Measurements from ENCODE around the gene FRMD8. TPM values are rescaled to one million over a fixed set of nuclear protein-coding genes. Genes with fewer than 3 reads are reported as not detected.

Gene FRMD8
- total RNA-seq, 4 donors from 2014 or later, result 30.4 to 37.3 (median 34.7) TPM

DNA sequence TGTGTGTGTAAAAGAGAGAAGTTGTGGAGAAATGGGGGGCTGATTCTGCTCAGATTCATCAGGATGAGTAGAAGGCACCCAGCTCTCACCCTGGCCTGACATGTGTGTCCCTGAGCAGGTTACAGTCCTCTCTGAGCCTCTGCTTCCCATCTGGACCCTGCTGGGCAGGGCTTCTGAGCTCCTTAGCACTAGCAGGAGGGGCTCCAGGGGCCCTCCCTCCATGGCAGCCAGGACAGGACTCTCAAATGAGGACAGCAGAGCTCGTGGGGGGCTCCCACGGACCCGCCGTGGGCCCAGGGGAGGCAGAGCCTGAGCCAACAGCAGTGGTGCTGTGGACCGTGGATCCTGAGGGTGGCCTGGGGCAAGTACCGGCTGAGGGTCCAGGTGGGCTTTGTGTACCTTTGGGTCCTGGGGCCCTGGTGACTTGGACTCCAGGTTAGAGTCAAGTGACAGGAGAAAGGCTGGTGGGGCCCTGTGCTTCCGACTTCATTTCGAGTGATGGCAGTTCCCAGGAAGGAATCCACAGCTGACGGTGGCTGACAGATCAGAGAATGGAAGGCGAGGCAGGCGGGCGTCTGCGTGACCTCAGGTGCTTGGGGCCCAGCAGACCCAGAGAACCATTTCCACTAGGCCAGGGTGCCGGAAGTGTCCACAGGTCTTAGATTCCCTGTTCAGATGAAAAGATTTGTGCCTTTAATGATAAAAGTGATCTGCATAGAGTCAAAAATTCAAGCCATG is 58.0 kb downstream of the FRMD8 start:
- DNase-seq (ENCODE audit: extremely low spot score), result peak; percentile 82
- peaks cover 34 to 70% (median 55%) of the 10 kb centered on the region in 4 donors for H3K36me3 ChIP-seq
- intact Hi-C loops (cut with DNase I), result no loop called here

DNA sequence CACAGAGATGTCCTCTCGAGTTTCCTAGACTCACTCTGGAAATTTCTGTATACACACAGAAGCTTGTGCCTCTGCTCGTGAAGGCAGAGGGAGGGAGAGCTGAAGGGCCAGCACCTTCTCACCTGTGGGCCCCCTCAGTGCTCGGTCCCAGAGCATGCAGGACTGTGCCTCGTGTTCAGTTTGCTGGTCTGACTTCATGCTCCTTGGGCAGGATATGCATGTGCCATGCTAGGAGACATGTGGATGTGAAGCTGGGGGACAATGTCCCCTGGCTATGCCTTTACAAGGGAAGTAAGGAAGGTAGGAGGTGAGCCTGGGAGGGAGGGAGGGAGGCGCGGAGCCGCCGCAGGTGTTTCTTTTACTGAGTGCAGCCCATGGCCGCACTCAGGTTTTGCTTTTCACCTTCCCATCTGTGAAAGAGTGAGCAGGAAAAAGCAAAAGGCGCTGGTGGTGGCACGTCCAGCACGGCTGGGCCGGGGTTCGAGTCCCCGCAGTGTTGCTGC is 58.7 kb downstream of the FRMD8 start:
- H3K27ac ChIP-seq (replicated peaks in 1 of 4), result peak overlapping the region; percentile 63 to 78 (median 76)
- peaks cover 31 to 60% (median 44%) of the 10 kb centered on the region in 4 donors for H3K4me1 ChIP-seq
- no peak overlapping the region for H3K4me3 ChIP-seq
- no peaks in the 10 kb centered on the region for H3K9me3 ChIP-seq
- DNase-seq (ENCODE audit: extremely low spot score), result no peak
- no peaks in the 10 kb centered on the region for H3K27me3 ChIP-seq
- H3K36me3 ChIP-seq, result peaks cover 34 to 63% (median 50%) of the 10 kb centered on the region in 4 donors
- intact Hi-C loops (cut with DNase I), result no loop called here
- TF ChIP-seq EP300 (IDR thresholded peaks at IDR 0.05), result no peak
- peak; percentile 44 to 73 for TF ChIP-seq POLR2AphosphoS5 (IDR thresholded peaks at IDR 0.05)
- 92% methylated on average over 15 of the region's 15 CpGs for WGBS

More for the DNA sequence above, 58.0 kb downstream of the FRMD8 start:
- TF ChIP-seq POLR2AphosphoS5 (IDR thresholded peaks at IDR 0.05), result peak; percentile 22 to 35
- TF ChIP-seq, protein P1, sequence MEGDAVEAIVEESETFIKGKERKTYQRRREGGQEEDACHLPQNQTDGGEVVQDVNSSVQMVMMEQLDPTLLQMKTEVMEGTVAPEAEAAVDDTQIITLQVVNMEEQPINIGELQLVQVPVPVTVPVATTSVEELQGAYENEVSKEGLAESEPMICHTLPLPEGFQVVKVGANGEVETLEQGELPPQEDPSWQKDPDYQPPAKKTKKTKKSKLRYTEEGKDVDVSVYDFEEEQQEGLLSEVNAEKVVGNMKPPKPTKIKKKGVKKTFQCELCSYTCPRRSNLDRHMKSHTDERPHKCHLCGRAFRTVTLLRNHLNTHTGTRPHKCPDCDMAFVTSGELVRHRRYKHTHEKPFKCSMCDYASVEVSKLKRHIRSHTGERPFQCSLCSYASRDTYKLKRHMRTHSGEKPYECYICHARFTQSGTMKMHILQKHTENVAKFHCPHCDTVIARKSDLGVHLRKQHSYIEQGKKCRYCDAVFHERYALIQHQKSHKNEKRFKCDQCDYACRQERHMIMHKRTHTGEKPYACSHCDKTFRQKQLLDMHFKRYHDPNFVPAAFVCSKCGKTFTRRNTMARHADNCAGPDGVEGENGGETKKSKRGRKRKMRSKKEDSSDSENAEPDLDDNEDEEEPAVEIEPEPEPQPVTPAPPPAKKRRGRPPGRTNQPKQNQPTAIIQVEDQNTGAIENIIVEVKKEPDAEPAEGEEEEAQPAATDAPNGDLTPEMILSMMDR (IDR thresholded peaks at IDR 0.05), result no peak
- Histone ChIP-seq H3K4me3 (no peak overlapping the region), H3K27ac (replicated peaks in 1 of 4) (peak overlapping the region; percentile 68 to 78 (median 76)), H3K4me1 (peaks cover 35 to 67% (median 51%) of the 10 kb centered on the region in 4 donors), H3K27me3 (no peaks in the 10 kb centered on the region), H3K9me3 (no peaks in the 10 kb centered on the region)
- 77% methylated on average over 7 of the region's 14 CpGs for WGBS

DNA sequence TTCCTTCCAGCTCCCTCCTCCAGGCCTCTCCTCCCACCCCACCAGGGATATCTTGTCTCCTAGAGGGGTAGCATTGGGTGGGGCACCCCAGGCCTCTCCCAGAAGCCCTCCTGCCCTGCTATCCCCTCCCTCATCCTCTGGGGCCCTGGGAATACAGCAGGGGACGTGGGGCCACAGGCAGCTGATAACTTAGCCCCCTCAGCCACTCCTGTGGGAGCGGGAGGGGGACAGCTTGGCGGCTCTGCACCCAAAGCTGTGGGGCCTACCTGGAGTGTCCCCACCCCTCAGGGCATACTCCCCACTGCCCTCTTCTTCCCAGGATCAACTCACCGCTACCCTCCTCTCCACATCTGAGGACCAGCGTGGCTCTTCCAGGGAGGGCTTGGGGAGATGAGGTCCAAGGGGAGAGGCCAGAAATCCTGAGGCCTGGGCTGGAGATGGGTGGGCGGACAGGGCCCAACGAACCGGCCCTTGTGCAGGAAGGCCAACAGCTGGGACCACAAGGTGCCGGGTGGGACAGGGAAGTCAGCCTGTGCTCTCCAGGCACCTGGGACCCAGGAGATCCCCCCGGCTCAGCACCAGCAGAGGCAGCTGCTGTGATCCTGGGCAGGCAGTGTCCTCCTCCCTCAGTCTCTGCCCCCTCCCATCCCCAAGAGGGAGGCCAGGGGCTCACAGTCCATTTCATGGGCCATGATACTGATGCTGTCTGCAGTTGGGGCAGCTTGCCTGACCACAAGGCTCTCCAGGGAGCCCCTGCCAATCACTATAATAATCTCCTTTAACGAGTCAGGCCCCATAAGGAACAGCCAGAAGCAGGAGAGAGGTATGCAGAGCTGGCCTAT is 59.4 kb downstream of the FRMD8 start:
- WGBS, result 87% methylated on average over 7 of the region's 11 CpGs
- no peaks in the 10 kb centered on the region for H3K27me3 ChIP-seq
- peak in 1 of 2 donors; percentile 55 for TF ChIP-seq POLR2AphosphoS5 (IDR thresholded peaks at IDR 0.05)
- TF ChIP-seq EP300 (IDR thresholded peaks at IDR 0.05), result no peak
- no peak for DNase-seq (ENCODE audit: extremely low spot score)
- H3K27ac ChIP-seq (replicated peaks in 1 of 4), result peak overlapping the region; percentile 63 to 78 (median 76)
- no peak overlapping the region for H3K4me3 ChIP-seq
- H3K36me3 ChIP-seq, result peaks cover 34 to 58% (median 48%) of the 10 kb centered on the region in 4 donors
- H3K9me3 ChIP-seq, result no peaks in the 10 kb centered on the region
- peaks cover 25 to 54% (median 37%) of the 10 kb centered on the region in 4 donors for H3K4me1 ChIP-seq
- intact Hi-C loops (cut with DNase I), result no loop called here

DNA sequence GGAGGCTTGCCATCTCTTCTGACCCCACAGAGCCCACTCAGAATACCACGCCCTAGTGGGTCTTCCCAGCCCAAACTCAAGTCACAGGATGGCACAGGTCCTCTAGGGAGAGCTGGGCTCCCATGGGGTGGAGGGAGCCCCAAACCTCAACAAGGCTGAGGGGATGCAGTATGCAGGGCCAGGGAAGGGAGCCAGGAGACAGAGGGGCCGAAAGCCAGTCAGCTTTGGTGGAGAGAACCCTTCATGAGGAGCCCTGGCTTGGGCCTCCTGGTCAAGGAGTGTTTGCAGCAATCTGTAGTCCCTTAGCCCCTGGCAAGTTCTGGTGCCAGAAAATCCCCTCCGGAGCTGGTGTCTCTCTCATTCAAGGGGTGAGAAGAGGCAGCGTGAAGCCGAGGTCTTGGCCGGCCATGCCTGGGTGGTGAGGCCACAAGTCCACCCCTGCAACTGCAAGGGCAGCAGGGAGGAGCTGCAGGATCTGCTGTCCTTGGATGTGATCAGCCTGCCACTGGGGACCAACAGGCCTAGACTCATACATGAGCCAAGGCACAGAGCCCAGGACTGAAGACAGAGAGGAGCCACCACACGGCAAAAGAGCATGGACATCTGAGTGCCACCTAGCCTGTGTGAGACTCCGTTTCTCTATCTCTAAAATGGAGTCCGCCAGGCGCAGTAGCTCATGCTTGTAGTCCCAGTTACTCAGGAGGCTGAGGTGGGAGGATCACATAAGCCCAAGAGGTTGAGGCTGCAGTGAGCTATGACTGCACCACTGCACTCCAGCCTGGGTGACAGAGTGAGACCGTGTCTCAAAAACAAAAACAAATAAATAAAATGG is 60.2 kb downstream of the FRMD8 start:
- Histone ChIP-seq H3K4me3 (no peak overlapping the region), H3K4me1 (peaks cover 21 to 45% (median 29%) of the 10 kb centered on the region in 4 donors), H3K27me3 (no peaks in the 10 kb centered on the region), H3K36me3 (peaks cover 34 to 56% (median 43%) of the 10 kb centered on the region in 4 donors), H3K27ac (replicated peaks in 1 of 4) (peak overlapping the region; percentile 63 to 78 (median 76)), H3K9me3 (no peaks in the 10 kb centered on the region)
- intact Hi-C loops (cut with DNase I), result no loop called here
- TF ChIP-seq POLR2AphosphoS5 (IDR thresholded peaks at IDR 0.05), result peak in 1 of 2 donors; percentile 70
- peak; percentile 12 for TF ChIP-seq POLR2A (IDR thresholded peaks at IDR 0.05; ENCODE audit: low read depth)
- no peak for TF ChIP-seq EP300 (IDR thresholded peaks at IDR 0.05)
- TF ChIP-seq, protein P1 (IDR thresholded peaks at IDR 0.05), result no peak
- 88% methylated on average over 4 of the region's 11 CpGs for WGBS
- peak; percentile 93 for DNase-seq (ENCODE audit: extremely low spot score)

DNA sequence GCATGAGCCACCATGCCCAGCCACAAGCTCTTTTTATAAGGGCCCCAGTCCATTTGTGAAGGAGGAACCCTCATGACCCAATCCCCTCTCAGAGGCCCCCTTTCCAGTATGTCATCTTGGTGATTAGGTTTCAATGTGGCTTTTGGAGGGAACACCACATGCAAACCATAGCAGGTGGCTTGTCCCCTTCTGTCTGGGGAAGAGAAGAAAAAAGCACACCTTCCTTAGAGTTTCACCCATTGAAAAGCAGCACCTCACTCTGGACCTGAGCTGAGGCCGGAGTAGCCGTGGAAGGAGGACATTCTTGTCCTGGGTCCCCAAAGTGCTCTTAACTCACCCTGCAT is 61.6 kb downstream of the FRMD8 start:
- Histone ChIP-seq H3K36me3 (peaks cover 26 to 42% (median 36%) of the 10 kb centered on the region in 4 donors), H3K4me3 (no peak overlapping the region), H3K27me3 (no peaks in the 10 kb centered on the region), H3K27ac (replicated peaks in 1 of 4) (peak overlapping the region; percentile 40 to 78 (median 69)), H3K9me3 (no peaks in the 10 kb centered on the region), H3K4me1 (peaks cover 13 to 36% (median 20%) of the 10 kb centered on the region in 4 donors)
- DNase-seq (ENCODE audit: extremely low spot score), result no peak
- intact Hi-C loops (cut with DNase I), result no loop called here
- WGBS, result 96% methylated on average over 2 of the region's 2 CpGs
- TF ChIP-seq POLR2A (IDR thresholded peaks at IDR 0.05; ENCODE audit: low read depth) (peak; percentile 14), EP300 (IDR thresholded peaks at IDR 0.05) (no peak), POLR2AphosphoS5 (IDR thresholded peaks at IDR 0.05) (peak in 1 of 2 donors; percentile 10)
- TF ChIP-seq, protein P1 (IDR thresholded peaks at IDR 0.05), result no peak
